Heart left ventricle (tissue), 16 donors: ENCODE measurements around the gene LILRA6. TPM values are rescaled to one million over a fixed set of nuclear protein-coding genes. Genes with fewer than 3 reads are reported as not detected.
"Not testable (repeated sequence)": the region's sequence is repeated elsewhere in the genome, so short reads cannot be mapped to it uniquely, and the experiment has no call there.

Experiments used
- ATAC-seq, 4 donors: fragments of 200-7000 bp; cut with Tn5 transposase; one replicate each; pipeline ENCODE4 v1.9.1; 2020 to 2022; ENCODE audit warnings: moderate library complexity in 4 of 4, mild to moderate bottlenecking in 3 of 4, moderate number of reproducible peaks in 1 of 4
- DNase-seq, 5 donors: peaks; one replicate each; pipeline ENCODE4 v3.0.0-alpha.2; 2020
- H3K27ac ChIP-seq, 12 donors: fragments of 200-600 bp; sonication (generic) in 4 of 12; one replicate each; pipeline versions ENCODE4 v1.5.0 to v1.8.0; 2016 to 2022; ENCODE audit warnings: mild to moderate bottlenecking in 2 of 12
- H3K27me3 ChIP-seq, 9 donors: fragments of 200-600 bp; sonication (generic) in 2 of 9; one replicate each; pipeline versions ENCODE4 v1.5.1 to v1.8.0; 2016 to 2022; ENCODE audit warnings: mild to moderate bottlenecking in 3 of 9
- H3K36me3 ChIP-seq, 9 donors: fragments of 200-600 bp; sonication (generic) in 2 of 9; one replicate each; pipeline versions ENCODE4 v1.5.0 to v1.8.0; 2018 to 2022; ENCODE audit warnings: mild to moderate bottlenecking in 2 of 9
- H3K4me1 ChIP-seq, 12 donors: fragments of 200-600 bp; sonication (generic) in 4 of 12; one replicate each; pipeline versions ENCODE4 v1.5.0 to v1.8.0; 2016 to 2022; ENCODE audit warnings: mild to moderate bottlenecking in 3 of 12
- H3K4me3 ChIP-seq, 12 donors: fragments of 200-600 bp; sonication (generic) in 4 of 12; one replicate each; pipeline versions ENCODE4 v1.5.0 to v1.8.0; 2017 to 2022; ENCODE audit warnings: mild to moderate bottlenecking in 9 of 12, moderate library complexity in 4 of 12
- H3K9me3 ChIP-seq, 12 donors: fragments of 200-600 bp; sonication (generic) in 4 of 12; one replicate each; pipeline versions ENCODE4 v1.5.0 to v1.8.0; 2016 to 2022; ENCODE audit warnings: mild to moderate bottlenecking in 1 of 12
- CTCF ChIP-seq, 12 donors: fragments of 200-600 bp; sonication (generic) in 4 of 12; IDR thresholded peaks; one replicate each; pipeline versions ENCODE4 v1.5.0 to v1.8.0; 2018 to 2022; ENCODE audit warnings: antibody characterized with exemption in 12 of 12, mild to moderate bottlenecking in 5 of 12
- POLR2A ChIP-seq, 2 donors: fragments of 450-650 bp; IDR thresholded peaks; one replicate each; pipeline ENCODE4 v1.6.1; 2017; ENCODE audit warnings: antibody characterized with exemption in 2 of 2, mild to moderate bottlenecking in 2 of 2, moderate library complexity in 2 of 2
- WGBS, 4 donors: extraction: QIAGEN DNeasy Blood & Tissue Kit in 2 of 4; methylation state at CpG; one replicate each; pipeline versions ENCODE4 v1.1.5 to v1.1.7; 2013 to 2018; 5-methylcytosine and 5-hydroxymethylcytosine counted together
- intact Hi-C, 10 donors: fragments of 100-400 bp; cut with DNase I; formaldehyde crosslinking; loops; one replicate each; pipeline versions ENCODE4 v1.11.1 to v1.14.2; 2022
- polyA plus RNA-seq, 2 donors: library from polyadenylated mRNA; stranded (reverse); fragments of 200-250 nt; gene quantifications; one replicate each; pipeline ENCODE4 v1.2.3, GENCODE V29; 2013
- total RNA-seq, 9 donors: library from RNA; depleted of rRNA in 2 of 9; stranded (reverse); fragments of >200 nt in 2 of 9; fragmentation: NEBNext Ultra II Directional in 3 of 9; extraction: Animal tissue kit (Norgen Biotek cat#: 25700) in 3 of 9; gene quantifications; one replicate each; pipeline versions ENCODE4 v1.1.0 to v1.2.4, GENCODE V29; 2016 to 2023
- donor health status: ischemic (EF 13 %, LVEDD 7.1; RV severe dilation, severe dysfunction).
- donor health status: healthy with polysubstance abuse.
- donor health status: DM: no; HTN: yes; CAD: no.
- donor health status: DM: no; HTN: no; CAD: no.
- donor health status: ischemic (EF 25% LVEDD 6.9; RV normal size, moderate dysfunction).
- donor health status: ischemic (EF 25% LVEDD 5.7; RV mildly dilated, moderate dysfunction).
- donor health status: healthy.
- donor health status: DM: yes; HTN: yes; CAD: no.
- donor health status: ischemic (EF 35%, LVEDD 5.7; RV mildly dilated, moderate dysfunction).
- donor health status: nonischemic (EF 11% LVEDD 7.7; RV severe dilation, severe dysfunction).
- donor health status: DM: yes; HTN: yes; CAD: no.
- donor health status: PGD.
- donor health status: ischemic (EF 29% LVEDD 5.4; RV normal size, mild dysfunction).
- donor health status: nonischemic (EF 23%, LVEDD 6.1; RV moderate dilation, normal function).

Gene LILRA6
- total and polyA plus RNA-seq, 11 donors, result 0.44 to 20.9 (median 1.3) TPM

- peaks cover 0 to 16% (median 0%) of the 10 kb centered on the region in 9 donors for H3K27me3 ChIP-seq
- H3K27ac ChIP-seq, result peak overlapping the region in 1 of 12 donors; percentile 0
- no peaks in the 10 kb centered on the region for H3K4me1 ChIP-seq
- DNase-seq (no peak), ATAC-seq (no peak)
- WGBS, 4 donors, result 65 to 80% (median 76%) methylated on average over 3 of the region's 3 CpGs
- TF ChIP-seq POLR2A (IDR thresholded peaks at IDR 0.05), result no peak
- no peak for TF ChIP-seq CTCF (IDR thresholded peaks at IDR 0.05)
- no peaks in the 10 kb centered on the region for H3K9me3 ChIP-seq
- intact Hi-C loops, result no loop called here
- H3K36me3 ChIP-seq, result no peaks in the 10 kb centered on the region
- no peak overlapping the region for H3K4me3 ChIP-seq
Observed at GRCh38 chr19:54273821-54274220, 31.2 kb upstream of the LILRA6 start.

- H3K36me3 ChIP-seq, H3K4me1 ChIP-seq, H3K9me3 ChIP-seq, H3K4me3 ChIP-seq, DNase-seq, intact Hi-C loops: not testable (repeated sequence)
- WGBS, 4 donors, result 53 to 68% (median 61%) methylated on average over 5 of the region's 5 CpGs
- ATAC-seq, result peak in 1 of 4 donors; percentile 26
- peaks cover 0 to 15% (median 0%) of the 10 kb centered on the region in 9 donors for H3K27me3 ChIP-seq
- H3K27ac ChIP-seq, result peak overlapping the region in 1 of 12 donors; percentile 87
Observed at GRCh38 chr19:54272181-54272580, 29.6 kb upstream of the LILRA6 start.

- intact Hi-C loops, result not testable (repeated sequence)
- peak overlapping the region in 1 of 12 donors; percentile 35 for H3K4me3 ChIP-seq
Observed at GRCh38 chr19:54271587-54271986, 29.0 kb upstream of the LILRA6 start.

GRCh38 chr19:54271106-54271505, 28.5 kb upstream of the LILRA6 start:
- intact Hi-C loops, result no loop called here
- no peaks in the 10 kb centered on the region for H3K9me3 ChIP-seq
- peak; percentile 42 to 81 (median 68) for ATAC-seq
- H3K4me3 ChIP-seq, result peak overlapping the region in 1 of 12 donors; percentile 35
- 69 to 75% (median 72%) methylated on average over 8 of the region's 8 CpGs for WGBS, 4 donors
- H3K36me3 ChIP-seq, result no peaks in the 10 kb centered on the region
- TF ChIP-seq CTCF (IDR thresholded peaks at IDR 0.05) (no peak), POLR2A (IDR thresholded peaks at IDR 0.05) (no peak)
- H3K27ac ChIP-seq, result peak overlapping the region in 2 of 12 donors; percentile 13 to 87
- DNase-seq, result peak in 3 of 5 donors; percentile 43 to 67 (median 54)
- peaks cover 0 to 7% (median 0%) of the 10 kb centered on the region in 9 donors for H3K27me3 ChIP-seq
- H3K4me1 ChIP-seq, result no peaks in the 10 kb centered on the region

More at GRCh38 chr19:54271587-54271986, 29.0 kb upstream of the LILRA6 start:
- H3K27me3 ChIP-seq, H3K9me3 ChIP-seq, H3K4me1 ChIP-seq, H3K36me3 ChIP-seq: not testable (repeated sequence)
- H3K27ac ChIP-seq, result peak overlapping the region in 2 of 12 donors; percentile 13 to 87
- 41 to 70% (median 63%) methylated on average over 4 of the region's 4 CpGs for WGBS, 4 donors
- DNase-seq (peak in 1 of 5 donors; percentile 58), ATAC-seq (peak in 3 of 4 donors; percentile 46 to 74 (median 55))

- intact Hi-C loops, result no loop called here
- Histone ChIP-seq H3K4me1 (no peaks in the 10 kb centered on the region), H3K4me3 (no peak overlapping the region), H3K27me3 (peaks cover 0 to under 1% (median 0%) of the 10 kb centered on the region in 9 donors), H3K36me3 (no peaks in the 10 kb centered on the region), H3K9me3 (no peaks in the 10 kb centered on the region), H3K27ac (no peak overlapping the region)
- TF ChIP-seq CTCF (IDR thresholded peaks at IDR 0.05) (no peak), POLR2A (IDR thresholded peaks at IDR 0.05) (no peak)
- whole genome bisulfite sequencing, 4 donors, result 56 to 65% (median 58%) methylated on average over 2 of the region's 2 CpGs
- DNase-seq (no peak), ATAC-seq (no peak)
Observed at GRCh38 chr19:54268936-54269335, 26.3 kb upstream of the LILRA6 start.
